Measurements from ENCODE around the gene CD47. TPM values are rescaled to one million over a fixed set of nuclear protein-coding genes. Genes with fewer than 3 reads are reported as not detected.
A peak's percentile ranks its signal among the peaks of the same experiment; 100 is the strongest.

Gene CD47
- total RNA-seq, 3 donors from 2014 or later, result 68.5 to 83.0 (median 73.2) TPM

GRCh38 chr3:108122276-108122675 is 31.4 kb upstream of the CD47 start:
- no peak for TF ChIP-seq CTCF (IDR thresholded peaks at IDR 0.05)
- intact Hi-C loops (cut with DNase I, micrococcal nuclease), result no loop called here

GRCh38 chr3:108119398-108120104 is 28.7 kb upstream of the CD47 start:
- ATAC-seq, result peak; percentile 68
- Histone ChIP-seq H3K4me1 (ENCODE audit: low read depth) (no peaks in the 10 kb centered on the region), H3K9me3 (no peaks in the 10 kb centered on the region), H3K36me3 (ENCODE audit: low read depth) (no peaks in the 10 kb centered on the region), H3K4me3 (no peak overlapping the region)
- DNase-seq, result no peak
- intact Hi-C loops (cut with DNase I, micrococcal nuclease), result no loop called here
- no peak for TF ChIP-seq CTCF (IDR thresholded peaks at IDR 0.05)

More at GRCh38 chr3:108122276-108122675, 31.4 kb upstream of the CD47 start:
- Histone ChIP-seq H3K4me1 (ENCODE audit: low read depth) (no peaks in the 10 kb centered on the region), H3K4me3 (no peak overlapping the region), H3K9me3 (no peaks in the 10 kb centered on the region), H3K36me3 (ENCODE audit: low read depth) (no peaks in the 10 kb centered on the region)
- ATAC-seq, result no peak
- no peak for DNase-seq

GRCh38 chr3:108118038-108118768 is 27.4 kb upstream of the CD47 start:
- ATAC-seq (no peak), DNase-seq (no peak)
- intact Hi-C loops (cut with DNase I, micrococcal nuclease), result no loop called here
- no peaks in the 10 kb centered on the region for H3K9me3 ChIP-seq
- H3K4me1 ChIP-seq (ENCODE audit: low read depth), result no peaks in the 10 kb centered on the region
- no peak overlapping the region for H3K4me3 ChIP-seq
- no peaks in the 10 kb centered on the region for H3K36me3 ChIP-seq (ENCODE audit: low read depth)
- TF ChIP-seq CTCF (IDR thresholded peaks at IDR 0.05), result no peak

- no peaks in the 10 kb centered on the region for H3K4me1 ChIP-seq (ENCODE audit: low read depth)
- intact Hi-C loops (cut with DNase I, micrococcal nuclease), result no loop called here
- ATAC-seq, result no peak
Observed at GRCh38 chr3:108117241-108117775, 26.5 kb upstream of the CD47 start.

More at GRCh38 chr3:108117241-108117775, 26.5 kb upstream of the CD47 start:
- Histone ChIP-seq H3K9me3 (no peaks in the 10 kb centered on the region), H3K4me3 (no peak overlapping the region), H3K36me3 (ENCODE audit: low read depth) (no peaks in the 10 kb centered on the region)
- DNase-seq, result no peak
- no peak for TF ChIP-seq CTCF (IDR thresholded peaks at IDR 0.05)

All from mucosa of descending colon (tissue), 3 donors.